K562 (cell line): ENCODE results near the gene MED13L. TPM values are rescaled to one million over a fixed set of nuclear protein-coding genes. Genes with fewer than 3 reads are reported as not detected.

ENCODE experiments used
- ATAC-seq: fragments of 200-7000 bp; cut with Tn5 transposase; 3 replicates; pipeline ENCODE4 v1.9.1; 2020; ENCODE audit warnings: moderate library complexity
- BruUV-seq: library from RNA; stranded (reverse); fragments of 400-500 nt; replicated peaks from 2 replicates; lab custom pipeline; 2021; lab: Mats Ljungman, UMichigan
- CTCF ChIA-PET: fragments of 300-600 bp; formaldehyde crosslinking; extraction: SDS; loops from one replicate; lab custom pipeline; 2021; ENCODE audit warnings: low intra/inter-chr PET ratio; lab: Yijun Ruan, JAX
- POLR2A ChIA-PET: fragments of 300-600, 350-650 bp; sonication (Branson Sonifier 250); formaldehyde crosslinking; extraction: SDS; loops from one replicate; lab custom pipeline; 2021; ENCODE audit warnings: antibody characterized with exemption, inconsistent platforms; lab: Yijun Ruan, JAX
- DNase-seq, 4 experiments: peaks; one replicate each; pipeline versions ENCODE4 v3.0.0 to v3.0.0-alpha.2; 2011 to 2018; ENCODE audit warnings: low spot score in 3 of 4, mixed read lengths in 3 of 4; ENCODE audit errors: extremely low read depth in 1 of 4
- FAIRE-seq: peaks from 2 replicates; lab custom pipeline; 2011; peaks lifted over from hg19 to GRCh38; lab: Jason Lieb, UNC
- H2AFZ ChIP-seq: 2 replicates; pipeline ENCODE4 v1.6.0; 2011; ENCODE audit warnings: low read depth, low read length, control low read depth, inconsistent platforms
- H3K27ac ChIP-seq: fragments of 200-600 bp; 3 replicates; pipeline ENCODE4 v1.8.0; 2011; ENCODE audit warnings: low read depth, mild to moderate bottlenecking, control low read depth, inconsistent platforms, low read length, moderate library complexity, mixed read lengths; ENCODE audit errors: extremely low read depth
- H3K27me3 ChIP-seq, 2 experiments: fragments of 300-600 bp in 1 of 2; 2 replicates in 1 of 2; 3 replicates in 1 of 2; pipeline versions ENCODE4 v1.6.0 to v1.8.0; 2011; ENCODE audit warnings: inconsistent platforms in 2 of 2, low read length in 2 of 2, mild to moderate bottlenecking in 1 of 2, mixed read lengths in 1 of 2, moderate library complexity in 1 of 2; ENCODE audit not compliant: control insufficient read depth in 2 of 2, insufficient read depth in 2 of 2
- H3K36me3 ChIP-seq: fragments of 300-600 bp; 3 replicates; pipeline ENCODE4 v1.8.0; 2011; ENCODE audit warnings: mild to moderate bottlenecking, low read length, inconsistent platforms; ENCODE audit not compliant: control insufficient read depth, insufficient read depth
- H3K4me1 ChIP-seq, 2 experiments: fragments of 200-600 bp in 1 of 2; replicated peaks in 1 of 2; 2 replicates in 1 of 2; 3 replicates in 1 of 2; pipeline versions ENCODE4 v1.5.1 to v1.8.0; 2011; ENCODE audit warnings: inconsistent platforms in 2 of 2, low read length in 2 of 2, mild to moderate bottlenecking in 1 of 2, mixed read lengths in 1 of 2, moderate library complexity in 1 of 2; ENCODE audit not compliant: control insufficient read depth in 2 of 2, insufficient read depth in 2 of 2
- H3K4me2 ChIP-seq: 2 replicates; pipeline ENCODE4 v1.6.1; 2011; ENCODE audit warnings: low read length, control low read depth, inconsistent platforms, mixed read lengths; ENCODE audit not compliant: insufficient read depth
- H3K4me3 ChIP-seq: fragments of 200-600 bp; sonication (generic), shearing (Covaris generic); 2 replicates; pipeline ENCODE4 v1.5.1; 2016; ENCODE audit warnings: control low read depth, inconsistent platforms
- H3K79me2 ChIP-seq: fragments of 200-600 bp; 3 replicates; pipeline ENCODE4 v1.8.0; 2011; ENCODE audit warnings: low read length, inconsistent platforms; ENCODE audit not compliant: control insufficient read depth, insufficient read depth
- H3K9ac ChIP-seq, 2 experiments: 2 replicates each; pipeline versions ENCODE4 v1.6.0 to v1.6.1; 2011; ENCODE audit warnings: low read depth in 2 of 2, low read length in 2 of 2, control low read depth in 1 of 2, inconsistent platforms in 1 of 2, mild to moderate bottlenecking in 1 of 2, mixed read lengths in 1 of 2; ENCODE audit not compliant: insufficient read depth in 1 of 2
- H3K9me1 ChIP-seq: one replicate; pipeline ENCODE4 v1.6.0; 2011; ENCODE audit warnings: inconsistent platforms, mild to moderate bottlenecking, low read length, moderate library complexity; ENCODE audit not compliant: control insufficient read depth, insufficient read depth
- H3K9me3 ChIP-seq: replicated peaks from 2 replicates; pipeline ENCODE4 v1.5.1; 2011; ENCODE audit warnings: low read depth, low read length, inconsistent platforms; ENCODE audit not compliant: control insufficient read depth, insufficient read depth
- H4K20me1 ChIP-seq: replicated peaks from 2 replicates; pipeline ENCODE4 v1.6.1; 2011; ENCODE audit warnings: low read length, inconsistent platforms, mixed read lengths; ENCODE audit not compliant: control insufficient read depth, insufficient read depth
- BRCA1 ChIP-seq, 2 experiments: fragments of 450-650 bp in 1 of 2; sonication (generic) in 1 of 2; formaldehyde crosslinking in 1 of 2; IDR thresholded peaks; 2 replicates each; pipeline versions ENCODE4 v1.5.0 to v1.6.1; 2017 to 2020; ENCODE audit warnings: mild to moderate bottlenecking in 1 of 2, missing genetic modification reagents in 1 of 2
- E2F4 ChIP-seq: sonication (generic); formaldehyde crosslinking; IDR thresholded peaks from 2 replicates; pipeline ENCODE4 v1.8.0; 2022; ENCODE audit warnings: mild to moderate bottlenecking, low read depth, missing genetic modification reagents
- E4F1 ChIP-seq: fragments of 250-450 bp; sonication (Bioruptor Pico); IDR thresholded peaks from 2 replicates; pipeline ENCODE4 v1.5.0; 2021; ENCODE audit warnings: mild to moderate bottlenecking, borderline replicate concordance
- ETV1 ChIP-seq: fragments of 450-650 bp; conservative IDR thresholded peaks from 2 replicates; pipeline ENCODE4 v1.6.1; 2016; ENCODE audit warnings: missing genetic modification characterization, control low read depth, low read depth, missing compliant biosample characterization
- FOS ChIP-seq: IDR thresholded peaks from 3 replicates; pipeline ENCODE4 v1.6.1; 2011; ENCODE audit not compliant: insufficient read length; ENCODE audit errors: extremely low read depth
- GTF3C2 ChIP-seq: IDR thresholded peaks from 3 replicates; pipeline ENCODE4 v1.6.1; 2011; ENCODE audit warnings: borderline replicate concordance, mild to moderate bottlenecking, moderate library complexity; ENCODE audit not compliant: insufficient read length; ENCODE audit errors: extremely low read depth
- HDAC8 ChIP-seq: fragments of 450-650 bp; IDR thresholded peaks from 2 replicates; pipeline ENCODE4 v1.6.1; 2016; ENCODE audit warnings: mild to moderate bottlenecking, missing genetic modification characterization, moderate library complexity, missing compliant biosample characterization
- MLX ChIP-seq, 2 experiments: fragments of 450-650 bp in 1 of 2; sonication (generic) in 1 of 2; formaldehyde crosslinking; conservative IDR thresholded peaks; 2 replicates each; pipeline versions ENCODE4 v1.4.0 to v1.8.1; 2020 to 2022; ENCODE audit warnings: mild to moderate bottlenecking in 1 of 2, missing genetic modification reagents in 1 of 2
- SIRT6 ChIP-seq: IDR thresholded peaks from one replicate; pipeline ENCODE4 v1.6.1; 2012; ENCODE audit warnings: low read depth, mild to moderate bottlenecking, control low read depth, inconsistent platforms, low read length, moderate library complexity
- SNIP1 ChIP-seq: fragments of 450-650 bp; IDR thresholded peaks from 2 replicates; pipeline ENCODE4 v1.7.1; 2017; ENCODE audit warnings: low read depth, mild to moderate bottlenecking
- ZNF121 ChIP-seq: sonication (generic); formaldehyde crosslinking; conservative IDR thresholded peaks from 2 replicates; pipeline ENCODE4 v1.8.0; 2022; ENCODE audit warnings: missing genetic modification reagents
- ZNF184 ChIP-seq: sonication (generic); formaldehyde crosslinking; IDR thresholded peaks from 2 replicates; pipeline ENCODE4 v1.5.0; 2020; ENCODE audit warnings: missing genetic modification reagents
- ZNF586 ChIP-seq: fragments of 450-650 bp; formaldehyde crosslinking; conservative IDR thresholded peaks from 2 replicates; pipeline ENCODE4 v1.4.0; 2020; ENCODE audit warnings: mild to moderate bottlenecking, moderate library complexity
- whole genome bisulfite sequencing: fragments of 100-300 bp; shearing (Covaris generic); methylation state at CpG from one replicate; pipeline ENCODE4 v1.1.6; 2016; ENCODE audit warnings: low coverage, mixed read lengths; ENCODE audit not compliant: insufficient coverage; ENCODE audit errors: missing lambda C conversion rate; 5-methylcytosine and 5-hydroxymethylcytosine counted together
- in situ Hi-C: fragments of 300-500 bp; cut with MboI; formaldehyde crosslinking; loops from 4 replicates; pipeline ENCODE4 v1.15.0; 2018; ENCODE audit warnings: inconsistent platforms, mixed read lengths
- intact Hi-C: fragments of 100-400 bp; cut with micrococcal nuclease; formaldehyde crosslinking; loops from 2 replicates; pipeline ENCODE4 v1.14.2; 2022
- polyA plus RNA-seq, 8 experiments: library from polyadenylated mRNA; depleted of rRNA in 4 of 8; stranded (reverse) in 5 of 8; unstranded in 3 of 8; fragments of >200 nt; fragmentation: Nextera tagmentation in 2 of 8; fragmentation: Illumina TruSeq in 1 of 8; extraction: Ambion mirVana in 2 of 8; extraction: Trizol in 1 of 8; gene quantifications; 2 replicates each; pipeline versions ENCODE4 v1.2.1 to v1.2.3, GENCODE V29; 2011 to 2014; ENCODE audit warnings: inconsistent platforms in 1 of 8, missing spikeins in 1 of 8
- total RNA-seq, 7 experiments: library from RNA; depleted of rRNA in 6 of 7; stranded (reverse); fragments of >200 nt in 6 of 7; fragmentation: Illumina TruSeq in 2 of 7; extraction: Trizol in 2 of 7; gene quantifications; 2 replicates each; pipeline versions ENCODE4 v1.2.1 to v1.2.3, GENCODE V29; 2011 to 2021; ENCODE audit warnings: low replicate concordance in 1 of 7

The MED13L gene
- total and polyA plus RNA-seq, 9 of the 15 experiments (the other 6 are each of a cell fraction or from before 2014, with no cell fraction given) = 13.4 to 90.3 (median 36.9) TPM

GRCh38 chr12:116266631-116267349 is 10.7 kb downstream of the MED13L start:
- H3K36me3 ChIP-seq = no peaks in the 10 kb centered on the region
- peaks cover 98% of the 10 kb centered on the region for H3K79me2 ChIP-seq
- POLR2A ChIA-PET = interaction anchor here (0.6 to 2.2 kb wide), 6 partner anchors 9 to 293 kb away, joined by 3 to 9 read pairs (median 4); partner anchors contain the start of gene MAP1LC3B2
- WGBS = 40% methylated on average over 6 of the region's 6 CpGs
- H2AFZ ChIP-seq = no peak overlapping the region
- no peak overlapping the region for H3K4me3 ChIP-seq
- peak overlapping the region; percentile 20; the same call in 1 of the 3 replicates for H3K27ac ChIP-seq
- no peaks in the 10 kb centered on the region for H3K9me3 ChIP-seq
- no TSS peak for BruUV-seq
- no peak overlapping the region for H3K4me2 ChIP-seq
- no peaks in the 10 kb centered on the region; a peak in 1 of 5 replicates for H3K27me3 ChIP-seq
- no peaks in the 10 kb centered on the region for H3K9me1 ChIP-seq
- CTCF ChIA-PET = interaction anchor here (0.6 kb wide), 1 partner anchor 259 kb away, joined by 3 read pairs; no protein-coding TSS in a partner anchor
- peak; percentile 63 for FAIRE-seq
- intact Hi-C loops (no loop called here), in situ Hi-C loops (no loop called here)
- H3K9ac ChIP-seq = no peak overlapping the region
- no peak for DNase-seq
- peaks cover 14 to 35% of the 10 kb centered on the region in 2 experiments for H3K4me1 ChIP-seq
- peaks cover 41% of the 10 kb centered on the region for H4K20me1 ChIP-seq
- no peak for ATAC-seq
- TF ChIP-seq HDAC8 (tag) = no peak
- no peak for TF ChIP-seq ZNF121 (CRISPR knock-in tag)
- TF ChIP-seq FOS = no peak
- TF ChIP-seq ETV1 = no peak
- no peak for TF ChIP-seq SNIP1
- no peak for TF ChIP-seq SIRT6
- no peak for TF ChIP-seq ZNF184
- no peak for TF ChIP-seq MLX (CRISPR knock-in tag; conservative IDR thresholded peaks at IDR 0.05)
- TF ChIP-seq E2F4 = no peak
- TF ChIP-seq ZNF586 (CRISPR knock-in tag) = no peak
- no peak for TF ChIP-seq E4F1 (CRISPR knock-in tag)
- no peak for TF ChIP-seq GTF3C2
- TF ChIP-seq BRCA1 (IDR thresholded peaks at IDR 0.05) = no peak
- TF ChIP-seq BRCA1 (CRISPR knock-in tag; IDR thresholded peaks at IDR 0.05) = no peak
